CD4-positive, alpha-beta T cell (primary cell): ENCODE measurements around the gene EGF. TPM values are rescaled to one million over a fixed set of nuclear protein-coding genes. Genes with fewer than 3 reads are reported as not detected.

Source experiments
- ATAC-seq: fragments of 200-7000 bp; cut with Tn5 transposase; one replicate; pipeline ENCODE4 v1.10.0; 2022; ENCODE audit warnings: mild to moderate bottlenecking; ENCODE audit not compliant: poor library complexity
- CTCF ChIA-PET: fragments of 350-600 bp; sonication (Branson Sonifier 250); formaldehyde crosslinking; loops from one replicate; lab custom pipeline; 2021; ENCODE audit warnings: antibody characterized with exemption, inconsistent platforms; lab: Charles Lee
- POLR2A ChIA-PET: fragments of 350-600 bp; sonication (Branson Sonifier 250); formaldehyde crosslinking; loops from one replicate; lab custom pipeline; 2021; ENCODE audit warnings: antibody characterized with exemption, inconsistent platforms; lab: Charles Lee
- DNase-seq, 14 experiments: peaks; one replicate each; pipeline ENCODE4 v3.0.0-alpha.2; 2013 to 2020; ENCODE audit warnings: mixed read lengths in 2 of 14
- H3K27ac ChIP-seq, 2 donors: one replicate each; pipeline versions ENCODE4 v1.5.1 to v1.7.0; 2013; ENCODE audit warnings: low read length in 2 of 2, low read depth in 1 of 2, mild to moderate bottlenecking in 1 of 2
- H3K27me3 ChIP-seq, 2 experiments: 1 replicate in 1 of 2; 2 replicates in 1 of 2; pipeline versions ENCODE4 v1.6.1 to v1.7.0; 2013; ENCODE audit warnings: low read length in 2 of 2, control low read depth in 1 of 2, mild to moderate bottlenecking in 1 of 2, moderate library complexity in 1 of 2; ENCODE audit not compliant: insufficient read depth in 2 of 2, control insufficient read depth in 1 of 2
- H3K36me3 ChIP-seq: one replicate; pipeline ENCODE4 v1.6.1; 2013; ENCODE audit warnings: low read length, control low read depth; ENCODE audit not compliant: insufficient read depth
- H3K4me1 ChIP-seq: one replicate; pipeline ENCODE4 v1.6.1; 2013; ENCODE audit warnings: low read length, control low read depth; ENCODE audit not compliant: insufficient read depth
- H3K4me3 ChIP-seq: one replicate; pipeline ENCODE4 v1.5.1; 2013; ENCODE audit warnings: mild to moderate bottlenecking, low read length, moderate library complexity
- H3K9me3 ChIP-seq, 2 experiments: 1 replicate in 1 of 2; 2 replicates in 1 of 2; pipeline versions ENCODE4 v1.6.1 to v1.7.0; 2013; ENCODE audit warnings: low read length in 2 of 2, mild to moderate bottlenecking in 2 of 2, control low read depth in 1 of 2, moderate library complexity in 1 of 2; ENCODE audit not compliant: control insufficient read depth in 1 of 2, insufficient read depth in 1 of 2
- H3K27ac Mint-ChIP-seq: one replicate; pipeline ENCODE4 v1.8.0; 2020; ENCODE audit warnings: mixed read lengths
- H3K27me3 Mint-ChIP-seq: one replicate; pipeline ENCODE4 v1.8.0; 2021; ENCODE audit warnings: mixed read lengths
- H3K36me3 Mint-ChIP-seq: one replicate; pipeline ENCODE4 v1.8.0; 2021; ENCODE audit warnings: low read depth, mixed read lengths
- H3K4me1 Mint-ChIP-seq: one replicate; pipeline ENCODE4 v1.8.0; 2021; ENCODE audit warnings: low read depth, mixed read lengths
- H3K4me3 Mint-ChIP-seq: one replicate; pipeline ENCODE4 v1.8.0; 2020; ENCODE audit warnings: mild to moderate bottlenecking, mixed read lengths
- H3K9me3 Mint-ChIP-seq: one replicate; pipeline ENCODE4 v1.8.0; 2020; ENCODE audit warnings: mixed read lengths
- CTCF ChIP-seq: fragments of 200-600 bp; IDR thresholded peaks from one replicate; pipeline ENCODE4 v1.8.0; 2022; ENCODE audit warnings: antibody characterized with exemption, mild to moderate bottlenecking
- intact Hi-C, 2 experiments: fragments of 100-400 bp; cut with DNase I in 1 of 2; cut with micrococcal nuclease in 1 of 2; formaldehyde crosslinking; loops; one replicate each; pipeline versions ENCODE4 v1.15.1 to v1.9.0; 2023 to 2025; cut with DNase I, micrococcal nuclease
- total RNA-seq, 174 experiments: library from RNA in 2 of 174; stranded (reverse) in 2 of 174; gene quantifications; one replicate each; pipeline ENCODE4 v1.2.3 and lab custom pipeline; 2021 to 2026

Gene EGF
- total RNA-seq, 2 experiments from 2014 or later = not detected

GRCh38 chr4:109952612-109953011, 39.9 kb downstream of the EGF start:
- no peak overlapping the region for H3K4me3 Mint-ChIP-seq
- ChIA-PET CTCF (no interaction called here), POLR2A (no interaction called here)
- Histone ChIP-seq H3K27me3 (no peaks in the 10 kb centered on the region), H3K36me3 (no peaks in the 10 kb centered on the region), H3K4me1 (no peaks in the 10 kb centered on the region), H3K4me3 (no peak overlapping the region), H3K27ac (no peak overlapping the region), H3K9me3 (no peaks in the 10 kb centered on the region)
- H3K4me1 Mint-ChIP-seq = no peaks in the 10 kb centered on the region
- TF ChIP-seq CTCF = no peak
- ATAC-seq (no peak), DNase-seq (no peak)
- H3K36me3 Mint-ChIP-seq = no peaks in the 10 kb centered on the region
- intact Hi-C loops = no loop called here
- no peak overlapping the region for H3K27ac Mint-ChIP-seq
- peaks cover 4% of the 10 kb centered on the region for H3K27me3 Mint-ChIP-seq
- no peaks in the 10 kb centered on the region for H3K9me3 Mint-ChIP-seq

- POLR2A ChIA-PET = no interaction called here
- H3K27ac ChIP-seq = no peak overlapping the region
- intact Hi-C loops = no loop called here
- H3K9me3 Mint-ChIP-seq = no peaks in the 10 kb centered on the region
- H3K4me1 ChIP-seq = no peaks in the 10 kb centered on the region
- no peaks in the 10 kb centered on the region for H3K9me3 ChIP-seq
- H3K4me3 ChIP-seq = no peak overlapping the region
- ATAC-seq (no peak), DNase-seq (no peak)
- peaks cover 4% of the 10 kb centered on the region for H3K27me3 Mint-ChIP-seq
- H3K4me3 Mint-ChIP-seq = no peak overlapping the region
- no peaks in the 10 kb centered on the region for H3K36me3 Mint-ChIP-seq
- no peaks in the 10 kb centered on the region for H3K4me1 Mint-ChIP-seq
- H3K36me3 ChIP-seq = no peaks in the 10 kb centered on the region
- CTCF ChIA-PET = no interaction called here
- no peaks in the 10 kb centered on the region for H3K27me3 ChIP-seq
- TF ChIP-seq CTCF = no peak
- H3K27ac Mint-ChIP-seq = no peak overlapping the region
These were observed 40.9 kb downstream of the EGF start for GRCh38 chr4:109953556-109953955.

GRCh38 chr4:109955146-109955545, 42.5 kb downstream of the EGF start:
- Histone ChIP-seq H3K36me3 (no peaks in the 10 kb centered on the region), H3K4me1 (no peaks in the 10 kb centered on the region), H3K27ac (no peak overlapping the region), H3K4me3 (no peak overlapping the region), H3K27me3 (no peaks in the 10 kb centered on the region), H3K9me3 (no peaks in the 10 kb centered on the region)
- intact Hi-C loops = no loop called here
- DNase-seq (no peak), ATAC-seq (no peak)
- H3K4me3 Mint-ChIP-seq = no peak overlapping the region
- ChIA-PET CTCF (interaction anchor here (1.0 kb wide), 1 partner anchor 37 kb away, joined by 4 read pairs; no protein-coding TSS in a partner anchor), POLR2A (no interaction called here)
- no peaks in the 10 kb centered on the region for H3K4me1 Mint-ChIP-seq
- H3K36me3 Mint-ChIP-seq = no peaks in the 10 kb centered on the region
- no peak for TF ChIP-seq CTCF
- H3K27ac Mint-ChIP-seq = no peak overlapping the region
- peaks cover 11% of the 10 kb centered on the region for H3K27me3 Mint-ChIP-seq
- no peaks in the 10 kb centered on the region for H3K9me3 Mint-ChIP-seq
